GM13976 (cell line): Measurements from ENCODE around the gene IFNA16.
"Not testable (repeated sequence)": the region's sequence is repeated elsewhere in the genome, so short reads cannot be mapped to it uniquely, and the experiment has no call there.

Experiments used
- DNase-seq: peaks from one replicate; pipeline ENCODE4 v3.0.0; 2012; ENCODE audit warnings: low spot score
- CTCF ChIP-seq: IDR thresholded peaks from 2 replicates; pipeline ENCODE4 v1.5.1; 2012; ENCODE audit warnings: borderline replicate concordance, mild to moderate bottlenecking; ENCODE audit not compliant: insufficient read depth; ENCODE audit errors: extremely low read depth, missing control alignments, control extremely low read depth
- in situ Hi-C: fragments of 300-500 bp; cut with MboI; formaldehyde crosslinking; loops from one replicate; pipeline ENCODE4 v1.12.0; 2022; ENCODE audit warnings: low sequenced_read_pairs, mixed read lengths, inconsistent platforms; ENCODE audit not compliant: unreplicated experiment

The IFNA16 gene

GRCh38 chr9:21213411-21214326, 3.4 kb downstream of the IFNA16 start:
- DNase-seq: peak; percentile 7
- peak; percentile 38 for TF ChIP-seq CTCF
- in situ Hi-C loops: not testable (repeated sequence)

DNA sequence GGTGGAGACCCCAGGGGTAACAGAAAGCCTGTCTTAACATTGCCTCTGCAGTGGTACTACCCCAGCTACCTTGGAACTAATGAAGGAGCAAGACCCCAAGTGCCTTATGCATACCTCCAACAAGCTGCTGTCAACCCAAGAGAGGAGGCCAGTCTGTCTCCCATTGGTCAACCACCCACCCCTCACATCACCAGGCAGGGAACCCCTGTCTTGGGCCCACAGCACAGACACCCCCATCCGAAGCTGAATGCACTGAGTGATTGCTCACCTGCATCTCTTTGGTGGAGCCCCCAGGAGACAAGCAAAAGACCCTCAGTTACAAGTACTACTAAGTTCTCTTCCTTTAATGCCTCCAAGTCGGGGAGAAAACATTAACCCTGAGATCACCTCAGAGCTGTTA, 5.0 kb downstream of the IFNA16 start:
- in situ Hi-C loops, DNase-seq: not testable (repeated sequence)

- DNase-seq, in situ Hi-C loops: not testable (repeated sequence)
Measured at GRCh38 chr9:21210782-21211181, 6.3 kb downstream of the IFNA16 start.

GRCh38 chr9:21210311-21210710, 6.8 kb downstream of the IFNA16 start:
- no peak for TF ChIP-seq CTCF
- in situ Hi-C loops: no loop called here
- DNase-seq: no peak

GRCh38 chr9:21207043-21207442, 10.1 kb downstream of the IFNA16 start, which contains the start of gene IFNA10:
Gene IFNA10, minus strand, starts transcription at chr9:21207143. Its CDS starts 46 bp downstream, at chr9:21207097.
- in situ Hi-C loops, DNase-seq: not testable (repeated sequence)

- in situ Hi-C loops: no loop called here
- no peak for TF ChIP-seq CTCF
Measured at GRCh38 chr9:21205204-21205603, 11.9 kb downstream of the IFNA16 start.

DNA sequence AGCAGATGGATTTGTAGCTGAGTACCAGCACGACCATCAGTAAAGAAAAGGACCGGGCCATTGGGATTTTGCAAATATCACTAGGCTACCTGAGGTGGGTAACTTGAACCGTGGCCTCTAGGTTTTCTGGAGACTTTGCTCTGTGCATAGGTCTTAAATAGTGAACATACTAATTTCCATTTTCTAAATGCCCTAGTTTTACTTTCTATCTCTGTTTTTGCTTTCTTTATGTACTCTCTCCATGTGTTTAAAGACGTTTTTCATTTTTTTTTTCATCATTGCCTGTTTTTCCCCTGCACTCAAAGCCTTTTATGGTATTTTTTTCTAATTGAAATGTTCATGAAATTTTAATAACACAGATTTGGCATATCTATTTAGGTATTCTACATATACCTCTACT, 15.0 kb downstream of the IFNA16 start, which contains the start of gene IFNA7:
IFNA7 (minus strand) TSS at position 101 of the 400 bp plus-strand sequence; CDS start at position 61, 40 bp downstream.
- in situ Hi-C loops, DNase-seq: not testable (repeated sequence)

More at GRCh38 chr9:21205204-21205603, 11.9 kb downstream of the IFNA16 start:
- DNase-seq: no peak

DNA sequence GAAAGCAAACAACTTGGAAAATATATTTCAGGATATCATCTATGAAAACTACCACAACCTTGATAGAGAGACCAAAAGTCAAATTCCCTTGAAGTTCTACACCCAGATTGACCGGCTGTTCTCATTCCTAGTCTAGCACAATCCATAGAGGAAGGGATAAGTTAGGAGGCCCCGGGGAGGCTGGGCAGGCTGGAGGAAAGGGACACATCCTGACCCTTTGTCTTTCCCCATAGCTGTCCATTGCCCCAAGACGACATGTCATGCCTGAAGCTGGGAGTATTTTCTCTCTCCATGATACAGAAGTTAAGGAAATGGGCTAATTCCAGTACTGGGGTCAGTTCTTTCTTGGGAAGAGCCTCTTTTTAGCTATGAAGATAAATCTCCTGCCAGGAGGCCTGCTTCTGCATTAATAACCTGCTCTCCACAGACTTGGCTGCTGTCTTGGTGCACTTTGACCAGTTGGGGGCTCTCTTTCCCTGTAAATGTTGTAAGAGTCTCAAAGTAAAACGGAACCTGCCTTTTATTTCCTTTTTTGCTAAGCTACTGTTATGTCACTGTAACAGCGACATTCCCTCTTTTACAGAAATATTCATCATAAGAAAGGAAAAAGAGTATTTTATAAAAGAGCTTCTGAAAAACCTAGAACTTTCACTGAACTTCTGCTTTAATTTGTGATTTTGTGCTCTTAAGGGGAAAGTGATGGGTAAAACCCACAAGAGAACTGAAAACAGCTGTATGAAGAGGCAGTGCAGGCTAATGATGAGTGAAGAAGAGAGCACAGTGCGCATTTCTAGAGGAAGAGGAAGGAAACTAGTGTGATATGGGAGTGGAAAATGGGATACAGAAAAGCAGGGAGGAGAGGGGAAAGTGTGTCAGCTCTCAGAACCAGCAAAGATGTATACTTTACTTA, 22.0 kb downstream of the IFNA16 start:
- in situ Hi-C loops, DNase-seq: not testable (repeated sequence)
- peak; percentile 60 for TF ChIP-seq CTCF

- DNase-seq, in situ Hi-C loops: not testable (repeated sequence)
Measured at GRCh38 chr9:21187487-21187886, 29.6 kb downstream of the IFNA16 start, which contains the start of gene IFNA4. Gene IFNA4, minus strand, starts transcription at chr9:21187587. Its CDS starts 56 bp downstream, at chr9:21187531.
